Panc1 (cell line): ENCODE results near the gene ACTR6. TPM values are rescaled to one million over a fixed set of nuclear protein-coding genes. Genes with fewer than 3 reads are reported as not detected.
"Not testable (repeated sequence)": the region's sequence is repeated elsewhere in the genome, so short reads cannot be mapped to it uniquely, and the experiment has no call there.

Experiments used
- ATAC-seq: fragments of 200-7000 bp; cut with Tn5 transposase; 2 replicates; pipeline ENCODE4 v1.9.1; 2020; ENCODE audit warnings: mild to moderate bottlenecking, moderate library complexity
- BruUV-seq: library from RNA; stranded (reverse); fragments of 400-500 nt; replicated peaks from 2 replicates; lab custom pipeline; 2021; lab: Mats Ljungman, UMichigan
- CTCF ChIA-PET: fragments of 300-600 bp; sonication (Branson Sonifier 250); formaldehyde crosslinking; loops from one replicate; lab custom pipeline; 2022; ENCODE audit warnings: antibody characterized with exemption; lab: Charles Lee
- POLR2A ChIA-PET: fragments of 300-600 bp; sonication (Branson Sonifier 250); formaldehyde crosslinking; loops from one replicate; lab custom pipeline; 2022; ENCODE audit warnings: antibody characterized with exemption; lab: Charles Lee
- DNase-seq: peaks from one replicate; pipeline ENCODE4 v3.0.0-alpha.2; 2010; ENCODE audit warnings: low read depth, low spot score
- H3K27ac ChIP-seq: 2 replicates; pipeline ENCODE4 v1.5.1; 2011; ENCODE audit warnings: mild to moderate bottlenecking, low read length, inconsistent platforms
- H3K27me3 ChIP-seq: fragments of 200-500 bp; sonication (Bioruptor generic); 2 replicates; pipeline ENCODE4 v1.6.0; 2014; ENCODE audit warnings: low read length, inconsistent platforms; ENCODE audit not compliant: control insufficient read depth, insufficient read depth
- H3K36me3 ChIP-seq: fragments of 200-500 bp; sonication (Bioruptor generic); 2 replicates; pipeline ENCODE4 v1.5.1; 2014; ENCODE audit warnings: inconsistent platforms, mild to moderate bottlenecking, low read length, moderate library complexity; ENCODE audit not compliant: control insufficient read depth, insufficient read depth
- H3K4me1 ChIP-seq: 2 replicates; pipeline ENCODE4 v1.5.1; 2011; ENCODE audit warnings: inconsistent platforms, mild to moderate bottlenecking, low read length, moderate library complexity; ENCODE audit not compliant: control insufficient read depth, insufficient read depth
- H3K4me3 ChIP-seq, 2 experiments: 2 replicates each; pipeline ENCODE4 v1.5.1; 2011 to 2012; ENCODE audit warnings: low read depth in 2 of 2, low read length in 2 of 2, mild to moderate bottlenecking in 2 of 2, inconsistent platforms in 1 of 2, moderate library complexity in 1 of 2
- H3K9me3 ChIP-seq: fragments of 200-500 bp; sonication (Bioruptor generic); 2 replicates; pipeline ENCODE4 v1.5.1; 2014; ENCODE audit warnings: low read depth, mild to moderate bottlenecking, inconsistent platforms, low read length, moderate library complexity; ENCODE audit not compliant: control insufficient read depth, insufficient read depth
- POLR2AphosphoS5 ChIP-seq: IDR thresholded peaks from 2 replicates; pipeline ENCODE4 v1.6.1; 2012; ENCODE audit warnings: mild to moderate bottlenecking, low read depth, low read length, moderate library complexity
- SIN3A ChIP-seq: IDR thresholded peaks from 2 replicates; pipeline ENCODE4 v1.6.1; 2012; ENCODE audit warnings: low read depth, mild to moderate bottlenecking, low read length, moderate library complexity, borderline replicate concordance; ENCODE audit not compliant: insufficient read depth
- TCF7L2 ChIP-seq: IDR thresholded peaks from 2 replicates; pipeline ENCODE4 v1.6.1; 2011; ENCODE audit warnings: mild to moderate bottlenecking, low read depth, low read length, inconsistent platforms
- in situ Hi-C: cut with HindIII; loops from 2 replicates; pipeline ENCODE4 v1.10.0; 2016; ENCODE audit warnings: low sequenced_read_pairs, low pct_unique_long_range_greater_than_20kb
- intact Hi-C: fragments of 100-400 bp; cut with micrococcal nuclease; formaldehyde crosslinking; loops from one replicate; pipeline ENCODE4 v1.10.0; 2022; ENCODE audit not compliant: unreplicated experiment
- total RNA-seq: library from RNA; stranded (reverse); gene quantifications from one replicate; pipeline ENCODE4 v1.2.1, GENCODE V29; 2021; ENCODE audit not compliant: unreplicated experiment
- TF ChIP-seq, protein P1 (sequence below): fragments of 450-650 bp; IDR thresholded peaks from 2 replicates; pipeline ENCODE4 v1.5.1; 2017; ENCODE audit warnings: mild to moderate bottlenecking
- TF ChIP-seq, protein P2 (sequence below), 2 experiments: IDR thresholded peaks; 2 replicates each; pipeline ENCODE4 v1.6.1; 2011 to 2012; ENCODE audit warnings: low read depth in 2 of 2, control low read depth in 1 of 2, low read length in 1 of 2, mild to moderate bottlenecking in 1 of 2, moderate library complexity in 1 of 2; ENCODE audit not compliant: insufficient read depth in 1 of 2

The ACTR6 gene
- total RNA-seq, 1 experiment from 2014 or later = 21.2 TPM

DNA sequence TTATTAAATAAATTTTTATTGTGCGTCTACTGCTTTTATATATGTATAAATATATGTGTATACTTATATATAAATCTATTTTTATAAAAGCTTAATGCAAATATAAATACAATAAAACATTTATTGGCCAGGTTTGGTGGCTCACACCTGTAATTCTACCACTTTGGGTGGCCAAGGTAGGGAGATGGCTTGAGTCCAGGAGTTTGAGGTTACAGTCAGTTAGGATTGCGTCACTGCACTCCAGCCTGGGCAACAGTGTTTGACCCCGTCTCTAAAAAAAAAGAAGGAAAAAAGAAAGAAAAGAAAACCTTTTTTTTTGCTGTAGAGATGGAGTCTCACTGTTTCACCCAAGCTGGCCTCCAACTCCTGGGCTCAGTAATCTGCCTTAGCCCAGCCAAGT is 20.9 kb downstream of the ACTR6 start:
- intact Hi-C loops (no loop called here), in situ Hi-C loops (no loop called here)
- ChIA-PET CTCF (no interaction called here), POLR2A (no interaction called here)
- DNase-seq (no peak), ATAC-seq (no peak)
- Histone ChIP-seq H3K4me3 (no peak overlapping the region), H3K27ac (no peak overlapping the region), H3K27me3 (no peaks in the 10 kb centered on the region), H3K36me3 (peaks cover 14% of the 10 kb centered on the region), H3K9me3 (no peaks in the 10 kb centered on the region), H3K4me1 (no peaks in the 10 kb centered on the region)
- BruUV-seq = no TSS peak
- TF ChIP-seq SIN3A = no peak
- no peak for TF ChIP-seq TCF7L2
- TF ChIP-seq, protein P1, sequence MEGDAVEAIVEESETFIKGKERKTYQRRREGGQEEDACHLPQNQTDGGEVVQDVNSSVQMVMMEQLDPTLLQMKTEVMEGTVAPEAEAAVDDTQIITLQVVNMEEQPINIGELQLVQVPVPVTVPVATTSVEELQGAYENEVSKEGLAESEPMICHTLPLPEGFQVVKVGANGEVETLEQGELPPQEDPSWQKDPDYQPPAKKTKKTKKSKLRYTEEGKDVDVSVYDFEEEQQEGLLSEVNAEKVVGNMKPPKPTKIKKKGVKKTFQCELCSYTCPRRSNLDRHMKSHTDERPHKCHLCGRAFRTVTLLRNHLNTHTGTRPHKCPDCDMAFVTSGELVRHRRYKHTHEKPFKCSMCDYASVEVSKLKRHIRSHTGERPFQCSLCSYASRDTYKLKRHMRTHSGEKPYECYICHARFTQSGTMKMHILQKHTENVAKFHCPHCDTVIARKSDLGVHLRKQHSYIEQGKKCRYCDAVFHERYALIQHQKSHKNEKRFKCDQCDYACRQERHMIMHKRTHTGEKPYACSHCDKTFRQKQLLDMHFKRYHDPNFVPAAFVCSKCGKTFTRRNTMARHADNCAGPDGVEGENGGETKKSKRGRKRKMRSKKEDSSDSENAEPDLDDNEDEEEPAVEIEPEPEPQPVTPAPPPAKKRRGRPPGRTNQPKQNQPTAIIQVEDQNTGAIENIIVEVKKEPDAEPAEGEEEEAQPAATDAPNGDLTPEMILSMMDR = no peak
- TF ChIP-seq, protein P2, sequence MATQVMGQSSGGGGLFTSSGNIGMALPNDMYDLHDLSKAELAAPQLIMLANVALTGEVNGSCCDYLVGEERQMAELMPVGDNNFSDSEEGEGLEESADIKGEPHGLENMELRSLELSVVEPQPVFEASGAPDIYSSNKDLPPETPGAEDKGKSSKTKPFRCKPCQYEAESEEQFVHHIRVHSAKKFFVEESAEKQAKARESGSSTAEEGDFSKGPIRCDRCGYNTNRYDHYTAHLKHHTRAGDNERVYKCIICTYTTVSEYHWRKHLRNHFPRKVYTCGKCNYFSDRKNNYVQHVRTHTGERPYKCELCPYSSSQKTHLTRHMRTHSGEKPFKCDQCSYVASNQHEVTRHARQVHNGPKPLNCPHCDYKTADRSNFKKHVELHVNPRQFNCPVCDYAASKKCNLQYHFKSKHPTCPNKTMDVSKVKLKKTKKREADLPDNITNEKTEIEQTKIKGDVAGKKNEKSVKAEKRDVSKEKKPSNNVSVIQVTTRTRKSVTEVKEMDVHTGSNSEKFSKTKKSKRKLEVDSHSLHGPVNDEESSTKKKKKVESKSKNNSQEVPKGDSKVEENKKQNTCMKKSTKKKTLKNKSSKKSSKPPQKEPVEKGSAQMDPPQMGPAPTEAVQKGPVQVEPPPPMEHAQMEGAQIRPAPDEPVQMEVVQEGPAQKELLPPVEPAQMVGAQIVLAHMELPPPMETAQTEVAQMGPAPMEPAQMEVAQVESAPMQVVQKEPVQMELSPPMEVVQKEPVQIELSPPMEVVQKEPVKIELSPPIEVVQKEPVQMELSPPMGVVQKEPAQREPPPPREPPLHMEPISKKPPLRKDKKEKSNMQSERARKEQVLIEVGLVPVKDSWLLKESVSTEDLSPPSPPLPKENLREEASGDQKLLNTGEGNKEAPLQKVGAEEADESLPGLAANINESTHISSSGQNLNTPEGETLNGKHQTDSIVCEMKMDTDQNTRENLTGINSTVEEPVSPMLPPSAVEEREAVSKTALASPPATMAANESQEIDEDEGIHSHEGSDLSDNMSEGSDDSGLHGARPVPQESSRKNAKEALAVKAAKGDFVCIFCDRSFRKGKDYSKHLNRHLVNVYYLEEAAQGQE (IDR thresholded peaks at IDR 0.05; ENCODE audit: insufficient read depth in 1 of 2, low read depth in 2 of 2, low read length in 1 of 2) = no peak
- TF ChIP-seq POLR2AphosphoS5 = no peak

DNA sequence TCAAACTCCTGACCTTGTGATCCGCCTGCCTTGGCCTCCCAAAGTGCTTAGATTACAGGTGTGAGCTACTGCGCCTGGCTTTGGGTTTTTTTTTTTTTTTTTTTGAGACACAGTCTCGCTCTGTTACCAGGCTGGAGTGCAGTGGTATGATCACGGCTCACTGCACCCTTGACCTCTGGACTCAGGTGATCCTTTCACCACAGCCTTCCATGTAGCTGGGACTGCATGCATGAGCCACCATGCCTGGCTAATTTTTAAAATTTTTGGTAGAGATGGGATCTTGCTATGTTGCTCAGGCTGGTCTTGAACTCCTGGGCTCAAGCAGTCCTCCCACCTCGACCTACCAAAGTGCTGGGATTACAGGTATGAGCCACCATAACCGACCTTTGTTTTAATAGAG is 21.6 kb downstream of the ACTR6 start:
- DNase-seq, in situ Hi-C loops, BruUV-seq, H3K27ac ChIP-seq, POLR2A ChIA-PET, ATAC-seq, H3K27me3 ChIP-seq, H3K4me3 ChIP-seq, intact Hi-C loops, H3K9me3 ChIP-seq, CTCF ChIA-PET, H3K4me1 ChIP-seq: not testable (repeated sequence)
- peaks cover 12% of the 10 kb centered on the region for H3K36me3 ChIP-seq

DNA sequence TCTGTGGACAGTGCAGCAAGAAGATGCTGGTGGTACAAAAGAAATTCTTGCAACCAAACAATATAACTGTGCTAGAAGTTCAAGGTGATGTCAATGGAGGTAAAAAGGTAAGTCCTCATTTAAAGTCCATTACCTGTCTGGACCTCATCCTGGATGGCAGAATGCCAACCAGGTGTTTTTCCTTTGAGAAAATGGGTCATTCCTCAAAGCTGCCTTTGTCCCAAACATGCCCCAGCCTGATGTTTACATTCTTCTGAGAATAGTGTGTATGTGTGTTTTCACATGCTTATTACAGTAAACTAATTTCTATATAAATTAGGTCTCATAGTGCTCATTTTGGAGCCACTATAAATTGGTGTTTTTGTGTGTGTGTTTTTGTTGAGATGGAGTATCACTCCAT is 24.9 kb downstream of the ACTR6 start:
- CTCF ChIA-PET = no interaction called here
- intact Hi-C loops (no loop called here), in situ Hi-C loops (no loop called here)
- H3K4me1 ChIP-seq = no peaks in the 10 kb centered on the region
- no peaks in the 10 kb centered on the region for H3K27me3 ChIP-seq
- H3K36me3 ChIP-seq = no peaks in the 10 kb centered on the region
- TF ChIP-seq POLR2AphosphoS5 (no peak), TCF7L2 (no peak), SIN3A (no peak)
- TF ChIP-seq, protein P2 (IDR thresholded peaks at IDR 0.05; ENCODE audit: insufficient read depth in 1 of 2, low read depth in 2 of 2, low read length in 1 of 2) = no peak
- TF ChIP-seq, protein P1 = no peak
- BruUV-seq = no TSS peak
- POLR2A ChIA-PET = no interaction called here
- H3K27ac ChIP-seq = no peak overlapping the region
- no peak for DNase-seq
- no peak for ATAC-seq
- H3K4me3 ChIP-seq = no peak overlapping the region
- H3K9me3 ChIP-seq = no peaks in the 10 kb centered on the region
